GM19438 (cell line): ENCODE data around the gene C12orf76.
"Not testable (repeated sequence)": the region's sequence is repeated elsewhere in the genome, so short reads cannot be mapped to it uniquely, and the experiment has no call there.

ENCODE experiments used
- ATAC-seq: cut with Tn5 transposase; IDR thresholded peaks from one replicate; pipeline ENCODE4 v1.9.1; 2021; ENCODE audit warnings: low read depth; ENCODE audit not compliant: unreplicated experiment

The C12orf76 gene

DNA sequence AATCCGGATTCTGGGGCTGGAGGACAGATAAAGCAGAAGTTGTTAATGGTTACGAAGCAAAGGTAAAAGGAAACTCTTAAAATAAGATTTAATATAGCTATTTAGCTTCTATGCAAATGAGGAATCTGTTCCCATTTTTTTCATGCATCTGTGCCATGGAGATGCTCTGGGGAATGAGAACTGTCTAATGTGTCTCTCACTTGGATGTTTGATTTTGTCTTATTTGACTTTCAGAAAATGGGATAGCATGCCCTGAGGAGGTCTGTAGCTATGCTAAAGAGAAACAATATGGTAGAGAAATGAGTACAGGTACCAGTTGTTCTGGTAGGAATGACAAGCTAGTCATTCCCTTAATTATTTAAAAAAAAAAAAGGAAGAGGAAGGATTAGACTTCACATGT, 24.3 kb downstream of the C12orf76 start:
- no peak for ATAC-seq

- ATAC-seq: no peak
Measured at GRCh38 chr12:110023059-110023980, 25.0 kb downstream of the C12orf76 start.

DNA sequence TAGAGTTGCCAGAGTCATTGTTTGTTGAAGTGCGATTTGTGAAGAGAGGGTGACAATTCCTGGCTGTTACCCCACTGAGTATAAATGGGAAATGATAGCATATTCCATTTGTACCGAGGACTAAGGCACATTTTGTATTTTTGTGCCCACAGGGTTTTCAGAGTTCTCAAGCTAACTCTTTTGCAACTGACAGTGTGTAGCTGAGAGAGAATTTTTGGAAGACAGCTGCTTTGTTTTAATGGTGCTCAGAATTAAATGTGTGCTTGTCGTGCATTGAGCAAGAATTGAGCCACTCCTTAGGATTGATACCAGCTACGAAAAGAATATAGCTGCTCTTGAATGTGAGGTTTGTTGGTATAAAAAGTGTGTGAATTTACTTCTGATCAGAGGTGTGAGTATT, 27.4 kb downstream of the C12orf76 start:
- ATAC-seq: no peak

GRCh38 chr12:110015132-110015531, 33.2 kb downstream of the C12orf76 start:
- ATAC-seq: no peak

DNA sequence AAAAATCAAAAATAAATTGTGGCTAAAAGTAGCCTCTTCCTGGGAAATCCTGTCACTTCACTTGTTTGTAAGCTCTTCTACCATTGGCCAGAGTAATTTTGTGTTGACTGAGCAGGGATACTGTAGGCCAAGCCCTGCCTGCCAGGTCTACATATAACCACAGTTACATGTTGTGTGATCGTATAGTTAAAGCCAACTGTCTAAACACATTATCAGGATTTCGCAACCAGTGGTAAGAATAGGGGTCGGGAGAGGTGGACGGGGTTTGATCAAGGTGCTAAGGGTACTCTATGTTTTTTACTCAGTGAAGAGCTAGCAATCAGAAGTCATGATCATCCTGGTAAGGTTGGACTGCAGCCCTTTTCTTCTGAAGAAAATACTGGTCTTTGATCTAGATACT, 35.7 kb downstream of the C12orf76 start:
- ATAC-seq: no peak

GRCh38 chr12:110012137-110012536, 36.2 kb downstream of the C12orf76 start:
- ATAC-seq: no peak

DNA sequence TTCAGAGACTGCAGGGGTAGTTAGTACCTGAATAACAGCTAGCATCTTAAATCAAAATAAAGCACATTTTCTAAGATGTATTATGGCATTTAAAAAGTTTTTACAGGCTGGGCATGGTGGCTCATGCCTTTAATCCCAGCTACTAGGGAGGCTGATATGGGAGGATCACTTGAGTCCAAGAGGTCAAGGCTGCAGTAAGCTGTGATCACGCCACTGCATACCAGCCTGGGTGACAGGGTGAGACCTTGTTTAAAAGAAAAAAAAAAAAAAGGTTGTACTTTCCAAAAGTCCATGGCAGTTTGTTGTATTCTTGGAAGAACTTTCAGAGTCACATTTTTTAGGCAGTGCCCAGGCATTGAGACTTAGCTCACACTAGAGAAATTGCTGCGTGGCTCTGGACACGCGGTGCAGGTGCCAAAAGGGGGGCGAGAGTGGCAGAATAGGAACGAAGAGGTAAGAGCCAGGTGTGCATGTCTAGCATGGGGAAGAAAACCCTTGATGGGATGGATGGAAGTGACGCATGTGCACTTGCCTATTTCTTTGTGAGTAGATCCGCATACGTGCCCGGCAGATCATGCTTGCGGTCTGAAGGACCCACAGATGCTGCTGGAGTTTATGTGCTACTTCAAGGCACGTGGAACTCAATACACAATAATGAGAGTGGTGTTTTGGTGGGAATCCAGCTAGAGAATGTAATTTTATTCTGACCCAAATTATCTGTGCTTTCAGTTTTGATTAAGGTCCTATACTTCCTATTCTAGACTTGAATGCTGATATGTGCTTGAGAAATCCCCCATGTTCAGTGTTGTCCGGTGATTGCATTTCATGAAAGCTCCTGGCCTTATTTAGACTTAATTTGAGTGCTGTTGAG, 37.2 kb downstream of the C12orf76 start:
- peak; percentile 55 for ATAC-seq

DNA sequence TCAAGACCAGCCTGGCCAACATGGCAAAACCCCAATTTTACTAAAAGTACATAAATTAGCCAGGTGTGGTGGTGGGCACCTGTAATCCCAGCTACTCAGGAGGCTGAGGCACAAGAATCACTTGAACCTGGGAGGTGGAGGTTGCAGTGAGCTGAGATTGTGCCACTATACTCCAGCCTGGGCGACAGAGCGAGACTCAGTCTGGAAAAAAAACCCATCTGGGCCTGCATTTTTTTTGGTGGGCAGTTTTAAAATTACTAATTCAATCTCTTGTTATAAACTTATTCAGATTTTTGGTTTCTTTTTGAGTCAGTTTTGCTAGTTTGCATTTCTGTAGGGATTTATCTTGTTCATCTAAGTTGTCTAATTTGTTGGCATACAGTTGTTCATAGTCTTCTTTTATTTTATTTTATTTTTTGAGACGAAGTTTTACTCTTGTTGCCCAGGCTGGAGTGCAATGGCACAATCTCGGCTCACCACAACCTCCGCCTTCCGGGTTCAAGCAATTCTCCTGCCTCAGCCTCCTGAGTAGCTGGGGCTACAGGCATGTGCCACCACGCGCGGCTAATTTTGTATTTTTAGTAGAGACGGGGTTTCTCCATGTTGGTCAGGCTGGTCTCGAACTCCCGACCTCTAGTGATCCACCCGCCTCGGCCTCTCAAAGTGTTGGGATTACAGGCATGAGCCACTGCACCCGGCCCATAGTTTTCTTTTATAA, 39.5 kb downstream of the C12orf76 start:
- not testable (repeated sequence) for ATAC-seq

DNA sequence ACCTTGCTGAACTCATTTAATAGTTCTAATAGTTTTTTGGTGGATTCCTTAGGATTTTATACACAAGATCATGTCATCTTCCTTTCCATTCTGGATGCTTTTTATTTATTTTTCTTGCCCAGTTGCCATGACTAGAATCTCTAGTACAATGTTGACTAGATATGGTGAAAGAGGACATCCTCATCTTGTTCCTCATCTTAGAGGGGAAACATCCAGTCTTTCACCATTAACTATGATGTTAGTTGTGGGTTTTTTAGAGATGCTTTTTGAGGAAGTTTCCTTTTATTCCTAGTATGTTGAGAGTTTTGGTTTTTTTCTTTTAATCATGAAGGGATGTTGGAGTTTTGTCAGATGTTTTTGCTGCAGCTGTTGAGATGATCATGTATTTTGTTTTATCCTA, 40.4 kb downstream of the C12orf76 start:
- no peak for ATAC-seq

DNA sequence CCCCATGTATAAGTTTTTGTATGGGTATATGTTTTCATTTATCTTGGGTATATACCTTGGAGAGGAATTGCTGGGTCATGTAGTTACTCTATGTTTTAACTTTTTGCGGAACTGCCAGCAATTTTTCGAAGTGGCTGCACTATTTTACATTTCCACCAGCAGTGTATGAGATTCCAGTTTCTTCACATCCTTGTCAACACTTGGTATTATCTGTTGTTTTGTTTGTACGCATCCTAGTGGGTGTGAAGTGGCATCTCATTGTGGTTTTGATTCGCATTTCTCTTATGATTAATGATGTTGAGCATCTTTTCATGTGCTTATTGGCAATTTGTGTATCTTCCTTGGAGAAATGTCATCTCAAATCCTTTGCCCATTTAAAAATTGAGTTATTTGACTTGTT, 42.2 kb downstream of the C12orf76 start:
- ATAC-seq: no peak

- no peak for ATAC-seq
Measured at GRCh38 chr12:110005319-110005973, 42.9 kb downstream of the C12orf76 start.

- ATAC-seq: no peak
Measured at GRCh38 chr12:110004598-110004997, 43.7 kb downstream of the C12orf76 start.

DNA sequence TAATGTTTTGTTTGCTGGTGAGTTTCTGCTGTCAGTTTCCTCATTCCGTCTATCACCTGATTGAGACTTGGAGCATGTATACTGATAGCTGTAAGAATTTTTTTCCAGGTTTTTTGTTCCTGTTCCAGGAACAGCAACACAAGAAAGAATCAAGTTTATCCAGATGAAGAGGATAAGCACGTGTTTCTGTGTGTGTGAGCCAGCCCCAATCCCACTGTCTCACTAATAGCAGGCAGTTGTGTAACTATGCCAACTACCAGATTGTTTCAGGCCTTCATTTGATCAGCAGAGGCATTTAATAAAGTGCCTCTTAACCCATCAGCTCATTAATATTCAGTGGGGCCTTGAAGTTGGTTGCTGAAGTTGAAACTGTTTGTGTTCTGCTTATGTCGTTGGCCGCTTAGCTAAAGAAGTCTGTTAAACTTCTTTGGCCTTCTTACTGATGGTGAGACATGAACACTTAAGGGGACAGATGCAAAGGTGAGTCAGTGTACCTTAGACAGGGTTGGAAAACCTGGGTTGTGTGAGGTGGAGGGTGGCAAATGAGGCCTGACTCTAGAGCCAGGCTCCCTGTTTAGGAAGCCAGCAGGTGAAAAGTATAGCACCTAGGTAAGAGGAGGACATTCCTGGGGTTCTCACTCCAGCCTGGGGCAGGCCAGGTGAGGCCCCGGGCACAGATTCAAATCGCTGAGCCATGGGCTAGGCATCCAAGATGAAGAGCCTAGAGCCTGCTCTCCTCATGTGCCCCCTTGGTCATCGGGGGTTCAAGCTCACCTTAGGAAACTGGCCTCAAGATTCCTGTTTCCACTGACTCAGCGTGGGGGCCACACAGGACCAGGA, 45.4 kb downstream of the C12orf76 start:
- no peak for ATAC-seq

DNA sequence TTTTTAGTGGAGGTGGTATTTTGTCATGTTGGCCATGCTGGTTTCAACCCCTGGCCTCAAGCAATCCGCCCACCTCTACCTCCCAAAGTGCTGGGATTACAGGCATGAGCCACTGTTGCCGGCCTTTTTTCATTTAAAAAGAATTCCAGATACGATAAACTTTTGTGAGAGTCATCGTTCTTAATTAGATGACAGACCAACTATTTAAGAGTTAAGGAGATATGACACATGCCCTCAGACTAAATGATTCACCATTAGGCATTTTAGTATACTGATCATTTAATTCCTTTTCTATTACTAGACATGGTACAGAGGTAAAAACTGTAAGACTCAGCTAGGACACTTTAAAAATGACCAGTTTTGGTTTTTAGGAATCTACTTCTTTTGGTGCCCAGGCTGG, 46.7 kb downstream of the C12orf76 start:
- no peak for ATAC-seq

- no peak for ATAC-seq
Measured at GRCh38 chr12:109999983-110000505, 48.3 kb downstream of the C12orf76 start.

GRCh38 chr12:109999649-109999971, 48.7 kb downstream of the C12orf76 start:
- no peak for ATAC-seq

GRCh38 chr12:109998904-109999648, 49.2 kb downstream of the C12orf76 start, which contains the start of gene ANKRD13A:
Gene ANKRD13A, plus strand, starts transcription at chr12:109999430. Its CDS starts 259 bp downstream, at chr12:109999689.
- ATAC-seq: peak; percentile 41

DNA sequence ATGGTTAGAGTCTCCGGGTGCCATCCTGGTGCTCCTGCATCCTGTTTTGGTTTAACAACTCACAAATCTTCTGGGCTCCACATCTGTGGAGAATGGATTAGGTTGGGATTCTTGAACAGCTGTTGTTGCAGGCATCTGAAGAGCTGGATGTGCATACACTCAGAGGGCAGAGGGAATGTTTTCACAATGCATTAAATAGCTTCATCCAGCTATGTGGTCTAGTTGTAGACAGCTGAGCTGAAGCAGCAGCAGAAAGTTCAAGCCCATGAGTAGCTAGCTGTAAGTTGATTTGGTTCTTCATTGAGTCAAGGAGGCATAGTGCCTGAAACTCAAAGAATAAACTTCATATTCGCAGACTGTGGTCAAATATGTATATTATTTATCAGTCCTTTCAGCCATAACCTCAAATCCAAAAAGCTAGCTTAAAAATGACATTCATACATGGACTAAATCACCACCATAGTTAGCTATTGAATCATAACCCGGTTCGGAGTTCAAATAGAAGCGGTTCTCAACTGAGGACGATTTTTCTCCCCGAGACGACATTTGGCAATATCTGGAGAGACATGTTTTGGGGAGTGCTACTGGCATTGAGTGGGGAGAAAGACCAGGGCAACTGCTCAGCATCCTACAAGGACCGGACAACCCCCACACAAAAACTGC, 50.0 kb downstream of the C12orf76 start:
- ATAC-seq: no peak
